D721Med (cell line): ENCODE data around the gene VSIG10.
"Not testable (repeated sequence)": the region's sequence is repeated elsewhere in the genome, so short reads cannot be mapped to it uniquely, and the experiment has no call there.

ENCODE experiments used
- DNase-seq: peaks from one replicate; pipeline ENCODE4 v3.0.0; 2011; ENCODE audit warnings: low spot score; ENCODE audit not compliant: insufficient read length
- FAIRE-seq: peaks from 2 replicates; lab custom pipeline; 2011; peaks lifted over from hg19 to GRCh38; lab: Jason Lieb, UNC
- CTCF ChIP-seq: IDR thresholded peaks from 2 replicates; pipeline ENCODE4 v1.5.1; 2012; ENCODE audit warnings: mild to moderate bottlenecking, control low read depth; ENCODE audit not compliant: insufficient read depth; ENCODE audit errors: missing control alignments

VSIG10 gene

GRCh38 chr12:118140825-118141224 is 37.0 kb upstream of the VSIG10 start:
- no peak for TF ChIP-seq CTCF
- FAIRE-seq (no peak), DNase-seq (no peak)

GRCh38 chr12:118137148-118137678 is 33.4 kb upstream of the VSIG10 start:
- FAIRE-seq, result no peak
- TF ChIP-seq CTCF, result no peak
- DNase-seq, result no peak

DNA sequence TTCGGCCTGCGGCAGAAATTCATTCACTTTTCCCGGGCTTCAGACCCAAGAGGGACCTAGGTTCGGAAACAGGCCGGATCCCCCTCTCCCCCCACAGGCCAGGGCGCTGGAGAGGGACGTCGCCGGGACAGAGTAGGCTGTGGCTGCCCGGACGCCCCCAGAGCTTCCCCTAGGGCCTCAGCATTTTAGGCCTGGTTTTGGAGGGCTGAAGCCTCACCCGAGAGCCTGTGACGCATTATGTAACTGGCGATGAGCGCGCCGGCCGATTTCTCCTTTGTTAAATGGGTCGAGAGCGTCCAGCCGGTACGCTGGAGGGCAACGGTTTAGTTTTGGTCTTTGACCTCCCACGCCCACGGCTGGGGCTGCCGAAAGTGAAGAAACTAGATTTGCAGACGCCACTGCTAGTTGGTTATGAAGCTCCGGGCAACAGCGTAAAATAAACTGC is 32.8 kb upstream of the VSIG10 start:
- TF ChIP-seq CTCF, result no peak
- FAIRE-seq (no peak), DNase-seq (no peak)

DNA sequence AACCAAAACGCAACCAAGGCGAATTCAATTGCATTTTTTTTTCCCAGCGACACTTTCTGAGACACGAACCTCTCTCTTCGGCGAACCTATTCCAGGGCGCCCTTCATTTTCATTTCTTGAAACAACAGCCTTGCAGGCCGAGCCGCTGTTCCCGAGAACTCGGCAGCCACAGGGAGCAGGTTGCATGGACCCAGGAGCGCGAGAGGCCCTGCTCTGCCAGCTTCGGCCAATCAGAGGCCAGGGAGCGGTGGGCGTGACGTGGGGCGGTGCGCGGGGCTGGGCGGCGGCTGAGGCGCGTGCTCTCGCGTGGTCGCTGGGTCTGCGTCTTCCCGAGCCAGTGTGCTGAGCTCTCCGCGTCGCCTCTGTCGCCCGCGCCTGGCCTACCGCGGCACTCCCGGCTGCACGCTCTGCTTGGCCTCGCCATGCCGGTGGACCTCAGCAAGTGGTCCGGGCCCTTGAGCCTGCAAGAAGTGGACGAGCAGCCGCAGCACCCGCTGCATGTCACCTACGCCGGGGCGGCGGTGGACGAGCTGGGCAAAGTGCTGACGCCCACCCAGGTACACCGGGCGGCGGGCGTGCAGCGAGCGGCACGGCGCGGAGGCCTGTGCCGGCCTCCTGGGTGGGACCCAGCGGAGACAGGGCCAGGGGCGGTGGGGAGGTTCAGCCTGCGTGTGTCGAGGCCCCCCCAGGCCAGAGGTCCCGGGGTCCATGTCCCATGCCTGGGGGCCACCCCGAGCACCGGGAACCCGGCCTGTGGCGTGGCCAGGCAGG is 32.2 kb upstream of the VSIG10 start, which contains the start of gene PEBP1:
PEBP1 (plus strand) TSS at position 337 of the 771 bp plus-strand sequence; CDS start at position 423, 86 bp downstream.
- DNase-seq (peak; percentile 93), FAIRE-seq (no peak)
- TF ChIP-seq CTCF, result no peak

DNA sequence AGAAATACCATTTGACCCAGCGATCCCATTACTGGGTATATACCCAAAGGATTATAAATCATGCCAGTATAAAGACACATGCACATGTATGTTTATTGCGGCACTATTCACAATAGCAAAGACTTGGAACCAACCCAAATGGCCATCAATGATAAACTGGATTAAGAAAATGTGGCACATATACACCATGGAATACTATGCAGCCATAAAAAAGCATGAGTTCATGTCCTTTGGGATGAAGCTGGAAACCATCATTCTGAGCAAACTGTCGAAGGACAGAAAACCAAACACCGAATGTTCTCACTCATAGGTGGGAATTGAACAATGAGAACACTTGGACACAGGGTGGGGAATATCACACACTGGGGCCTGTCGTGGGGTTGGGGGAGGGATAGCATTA is 25.6 kb upstream of the VSIG10 start:
- not testable (repeated sequence) for DNase-seq, FAIRE-seq

DNA sequence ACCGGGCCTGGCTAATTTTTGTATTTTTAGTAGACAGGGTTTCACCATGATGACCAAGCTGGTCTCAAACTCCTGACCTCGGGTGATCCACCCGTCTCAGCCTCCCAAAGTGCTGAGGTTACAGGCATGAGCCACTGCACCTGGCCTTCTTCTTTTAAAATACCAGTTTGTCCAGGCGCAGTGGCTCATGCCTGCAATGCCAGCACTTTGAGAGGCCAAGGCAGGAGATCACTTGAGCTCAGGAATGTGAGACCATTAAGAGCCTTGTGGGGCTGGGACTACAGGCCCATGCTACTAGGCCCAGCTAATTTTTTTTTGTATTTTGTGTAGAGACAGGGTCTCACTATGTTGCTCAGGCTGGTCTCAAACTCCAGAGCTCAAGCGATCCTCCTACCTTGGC is 24.1 kb upstream of the VSIG10 start:
- TF ChIP-seq CTCF, result no peak
- no peak for FAIRE-seq
- no peak for DNase-seq

- FAIRE-seq (no peak), DNase-seq (no peak)
- TF ChIP-seq CTCF, result no peak
Measured at GRCh38 chr12:118126119-118126757, 22.4 kb upstream of the VSIG10 start.
